Uterus (tissue), 4 donors: ENCODE results near the gene KIAA0825. TPM values are rescaled to one million over a fixed set of nuclear protein-coding genes. Genes with fewer than 3 reads are reported as not detected.

Experiments used
- DNase-seq, 2 donors: peaks; one replicate each; pipeline ENCODE4 v3.0.0-alpha.2; 2019 to 2020
- H3K27ac ChIP-seq, 2 donors: fragments of 200-600 bp; sonication (generic); 1 replicate in 1 of 2; 2 replicates in 1 of 2; pipeline ENCODE4 v1.5.1; 2016 to 2018
- H3K27me3 ChIP-seq, 2 donors: fragments of 200-600 bp; sonication (generic); one replicate each; pipeline ENCODE4 v1.5.1; 2018 to 2019; ENCODE audit warnings: control low read depth in 1 of 2
- H3K36me3 ChIP-seq, 2 donors: fragments of 200-600 bp; sonication (generic); one replicate each; pipeline ENCODE4 v1.5.1; 2019; ENCODE audit warnings: control low read depth in 1 of 2
- H3K4me1 ChIP-seq, 2 donors: fragments of 200-600 bp; sonication (generic); one replicate each; pipeline ENCODE4 v1.5.1; 2018 to 2019; ENCODE audit warnings: control low read depth in 1 of 2
- H3K4me3 ChIP-seq, 2 donors: fragments of 200-600 bp; sonication (generic); 1 replicate in 1 of 2; 2 replicates in 1 of 2; pipeline ENCODE4 v1.5.1; 2018 to 2019; ENCODE audit warnings: mild to moderate bottlenecking in 1 of 2
- H3K9me3 ChIP-seq, 2 donors: fragments of 200-600 bp; sonication (generic); one replicate each; pipeline ENCODE4 v1.5.1; 2019; ENCODE audit warnings: control low read depth in 1 of 2
- CTCF ChIP-seq, 4 experiments: fragments of 200-600 bp in 2 of 4; fragments of 450-650 bp in 2 of 4; sonication (generic) in 2 of 4; IDR thresholded peaks; one replicate each; pipeline ENCODE4 v1.5.1; 2016 to 2019; ENCODE audit warnings: antibody characterized with exemption in 4 of 4, mild to moderate bottlenecking in 2 of 4, moderate library complexity in 1 of 4
- POLR2A ChIP-seq, 2 donors: fragments of 450-650 bp; IDR thresholded peaks; one replicate each; pipeline ENCODE4 v1.6.1; 2016; ENCODE audit warnings: antibody characterized with exemption in 2 of 2, mild to moderate bottlenecking in 1 of 2, moderate library complexity in 1 of 2
- intact Hi-C: fragments of 100-400 bp; cut with DNase I; formaldehyde crosslinking; loops from one replicate; pipeline ENCODE4 v1.15.1; 2023; ENCODE audit warnings: low total_unique reads
- total RNA-seq, 4 donors: library from RNA; depleted of rRNA in 3 of 4; stranded (reverse); fragments of >200 nt in 3 of 4; gene quantifications; one replicate each; pipeline versions ENCODE4 v1.1.0 to v1.2.4, GENCODE V29; 2014 to 2023
- donor health status: DM: yes; HTN: yes; CAD: no.

The KIAA0825 gene
- total RNA-seq, 4 donors from 2014 or later = 1.5 to 34.6 (median 4.5) TPM

DNA sequence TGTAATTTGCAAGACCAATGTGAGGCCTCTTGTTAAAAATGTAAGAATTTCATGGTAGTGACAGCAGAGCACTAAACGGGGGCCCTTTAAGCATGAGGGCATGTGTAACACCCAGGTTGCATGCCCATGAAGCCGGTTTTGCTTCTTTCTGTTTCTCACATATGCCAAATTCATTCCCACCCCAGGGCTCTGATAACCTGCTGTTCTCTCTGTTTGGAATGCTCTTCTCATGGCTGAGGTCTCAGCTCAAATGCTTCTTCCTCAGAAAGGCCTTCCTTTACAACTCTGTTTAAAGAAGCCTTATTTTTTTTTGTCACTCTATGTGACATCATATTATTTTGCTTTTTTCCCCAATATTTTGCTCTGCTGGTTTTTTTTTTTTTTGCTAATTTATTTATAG lies 369.0 kb downstream of the KIAA0825 start:
- no peaks in the 10 kb centered on the region for H3K9me3 ChIP-seq
- no peaks in the 10 kb centered on the region for H3K27me3 ChIP-seq
- TF ChIP-seq CTCF (IDR thresholded peaks at IDR 0.05) (no peak), POLR2A (IDR thresholded peaks at IDR 0.05) (no peak)
- intact Hi-C loops = no loop called here
- H3K36me3 ChIP-seq = no peaks in the 10 kb centered on the region
- H3K4me3 ChIP-seq = no peak overlapping the region
- no peak overlapping the region for H3K27ac ChIP-seq
- no peaks in the 10 kb centered on the region for H3K4me1 ChIP-seq
- DNase-seq = no peak

GRCh38 chr5:94248175-94248875 lies 370.1 kb downstream of the KIAA0825 start:
- TF ChIP-seq POLR2A (IDR thresholded peaks at IDR 0.05) (no peak), CTCF (IDR thresholded peaks at IDR 0.05) (no peak)
- intact Hi-C loops = no loop called here
- H3K36me3 ChIP-seq = no peaks in the 10 kb centered on the region
- no peak overlapping the region for H3K27ac ChIP-seq
- DNase-seq = no peak
- H3K4me1 ChIP-seq = no peaks in the 10 kb centered on the region
- H3K27me3 ChIP-seq = no peaks in the 10 kb centered on the region
- no peaks in the 10 kb centered on the region for H3K9me3 ChIP-seq
- H3K4me3 ChIP-seq = no peak overlapping the region

GRCh38 chr5:94245608-94246007 lies 372.8 kb downstream of the KIAA0825 start:
- H3K9me3 ChIP-seq = no peaks in the 10 kb centered on the region
- no peaks in the 10 kb centered on the region for H3K4me1 ChIP-seq
- no peak overlapping the region for H3K27ac ChIP-seq
- H3K4me3 ChIP-seq = no peak overlapping the region
- no peaks in the 10 kb centered on the region for H3K27me3 ChIP-seq
- no peaks in the 10 kb centered on the region for H3K36me3 ChIP-seq
- intact Hi-C loops = no loop called here
- TF ChIP-seq CTCF (IDR thresholded peaks at IDR 0.05) = no peak
- no peak for TF ChIP-seq POLR2A (IDR thresholded peaks at IDR 0.05)
- no peak for DNase-seq

DNA sequence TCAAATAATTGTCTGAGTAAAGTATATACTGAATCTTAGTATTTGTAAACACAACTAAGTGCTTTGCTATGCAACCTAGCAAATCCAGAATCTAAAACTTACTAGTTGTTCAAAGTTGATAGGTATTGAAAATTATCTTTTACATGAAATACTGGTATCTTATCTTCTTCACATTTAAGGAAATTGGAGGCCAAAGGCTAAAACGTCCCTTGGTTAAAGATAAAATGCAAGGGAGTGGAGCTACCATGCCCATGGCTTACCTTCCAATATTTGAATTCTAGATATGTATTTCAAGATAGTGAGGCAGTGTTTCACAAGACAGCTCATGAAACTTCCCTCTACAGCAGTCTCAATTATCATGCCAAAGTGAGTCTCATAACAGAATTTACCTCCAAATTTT lies 373.5 kb downstream of the KIAA0825 start:
- no peak overlapping the region for H3K4me3 ChIP-seq
- intact Hi-C loops = no loop called here
- no peaks in the 10 kb centered on the region for H3K4me1 ChIP-seq
- no peaks in the 10 kb centered on the region for H3K36me3 ChIP-seq
- H3K9me3 ChIP-seq = no peaks in the 10 kb centered on the region
- no peak overlapping the region for H3K27ac ChIP-seq
- TF ChIP-seq CTCF (IDR thresholded peaks at IDR 0.05) = no peak
- TF ChIP-seq POLR2A (IDR thresholded peaks at IDR 0.05) = no peak
- no peaks in the 10 kb centered on the region for H3K27me3 ChIP-seq
- no peak for DNase-seq

DNA sequence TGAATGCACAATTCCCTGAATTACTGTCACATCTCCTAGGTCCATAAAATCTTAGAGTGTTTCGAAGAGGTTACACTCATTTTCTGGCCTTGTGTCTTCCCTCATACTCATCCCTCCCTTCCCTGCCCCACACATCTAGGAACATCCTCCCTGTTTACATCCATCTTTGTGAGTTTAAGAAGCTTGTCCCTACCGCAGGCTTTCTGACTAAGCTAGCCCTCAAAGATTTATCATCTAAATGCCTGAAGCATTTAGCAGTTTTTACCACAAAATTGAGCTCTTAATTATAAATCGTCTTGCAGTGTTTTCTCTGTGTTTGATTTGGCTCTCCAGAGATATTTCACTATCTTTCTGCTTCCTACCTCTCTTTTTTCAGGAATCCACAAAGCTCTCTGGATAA lies 374.8 kb downstream of the KIAA0825 start:
- TF ChIP-seq CTCF (IDR thresholded peaks at IDR 0.05) (no peak), POLR2A (IDR thresholded peaks at IDR 0.05) (no peak)
- H3K36me3 ChIP-seq = no peaks in the 10 kb centered on the region
- H3K27ac ChIP-seq = no peak overlapping the region
- no peak for DNase-seq
- no peak overlapping the region for H3K4me3 ChIP-seq
- no peaks in the 10 kb centered on the region for H3K27me3 ChIP-seq
- intact Hi-C loops = no loop called here
- H3K4me1 ChIP-seq = no peaks in the 10 kb centered on the region
- no peaks in the 10 kb centered on the region for H3K9me3 ChIP-seq
